Measurements from ENCODE around the gene FUBP3.
A peak's percentile ranks its signal among the peaks of the same experiment; 100 is the strongest.

- TF ChIP-seq POLR2AphosphoS5 (IDR thresholded peaks at IDR 0.05; ENCODE audit: low read depth) (no peak), CTCF (conservative IDR thresholded peaks at IDR 0.05; ENCODE audit: low read depth in 2 of 2) (no peak), EZH2phosphoT487 (IDR thresholded peaks at IDR 0.05; ENCODE audit: unreplicated experiment) (no peak), ZNF114 (CRISPR knock-in tag; IDR thresholded peaks at IDR 0.05) (no peak), EZH2 (IDR thresholded peaks at IDR 0.05; ENCODE audit: low read depth, unreplicated experiment) (no peak), ETS1 (IDR thresholded peaks at IDR 0.05) (no peak), JUNB (IDR thresholded peaks at IDR 0.05; ENCODE audit: unreplicated experiment) (no peak), STAT1 (IDR thresholded peaks at IDR 0.05; ENCODE audit: unreplicated experiment) (no peak), CREB1 (CRISPR knock-in tag; IDR thresholded peaks at IDR 0.05; ENCODE audit: low read depth) (peak; percentile 85), NANOG (IDR thresholded peaks at IDR 0.05; ENCODE audit: borderline replicate concordance) (no peak)
- TF ChIP-seq, protein P1, sequence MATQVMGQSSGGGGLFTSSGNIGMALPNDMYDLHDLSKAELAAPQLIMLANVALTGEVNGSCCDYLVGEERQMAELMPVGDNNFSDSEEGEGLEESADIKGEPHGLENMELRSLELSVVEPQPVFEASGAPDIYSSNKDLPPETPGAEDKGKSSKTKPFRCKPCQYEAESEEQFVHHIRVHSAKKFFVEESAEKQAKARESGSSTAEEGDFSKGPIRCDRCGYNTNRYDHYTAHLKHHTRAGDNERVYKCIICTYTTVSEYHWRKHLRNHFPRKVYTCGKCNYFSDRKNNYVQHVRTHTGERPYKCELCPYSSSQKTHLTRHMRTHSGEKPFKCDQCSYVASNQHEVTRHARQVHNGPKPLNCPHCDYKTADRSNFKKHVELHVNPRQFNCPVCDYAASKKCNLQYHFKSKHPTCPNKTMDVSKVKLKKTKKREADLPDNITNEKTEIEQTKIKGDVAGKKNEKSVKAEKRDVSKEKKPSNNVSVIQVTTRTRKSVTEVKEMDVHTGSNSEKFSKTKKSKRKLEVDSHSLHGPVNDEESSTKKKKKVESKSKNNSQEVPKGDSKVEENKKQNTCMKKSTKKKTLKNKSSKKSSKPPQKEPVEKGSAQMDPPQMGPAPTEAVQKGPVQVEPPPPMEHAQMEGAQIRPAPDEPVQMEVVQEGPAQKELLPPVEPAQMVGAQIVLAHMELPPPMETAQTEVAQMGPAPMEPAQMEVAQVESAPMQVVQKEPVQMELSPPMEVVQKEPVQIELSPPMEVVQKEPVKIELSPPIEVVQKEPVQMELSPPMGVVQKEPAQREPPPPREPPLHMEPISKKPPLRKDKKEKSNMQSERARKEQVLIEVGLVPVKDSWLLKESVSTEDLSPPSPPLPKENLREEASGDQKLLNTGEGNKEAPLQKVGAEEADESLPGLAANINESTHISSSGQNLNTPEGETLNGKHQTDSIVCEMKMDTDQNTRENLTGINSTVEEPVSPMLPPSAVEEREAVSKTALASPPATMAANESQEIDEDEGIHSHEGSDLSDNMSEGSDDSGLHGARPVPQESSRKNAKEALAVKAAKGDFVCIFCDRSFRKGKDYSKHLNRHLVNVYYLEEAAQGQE (IDR thresholded peaks at IDR 0.05; ENCODE audit: unreplicated experiment), result no peak
Measured at GRCh38 chr9:130549093-130549735, 30.2 kb upstream of the FUBP3 start.
